Thoracic aorta (tissue), 2 donors: ENCODE results near the gene GTF2A2. TPM values are rescaled to one million over a fixed set of nuclear protein-coding genes. Genes with fewer than 3 reads are reported as not detected.

Source experiments
- ATAC-seq: fragments of 150-250 bp; one replicate; pipeline ENCODE4 v1.8.0; 2017; ENCODE audit warnings: low read depth; ENCODE audit not compliant: insufficient number of reproducible peaks, low FRiP score
- DNase-seq: peaks from one replicate; pipeline ENCODE4 v3.0.0-alpha.2; 2020; ENCODE audit warnings: low spot score
- H3K27ac ChIP-seq, 2 donors: fragments of 200-600 bp; sonication (generic); 1 replicate in 1 of 2; 2 replicates in 1 of 2; pipeline ENCODE4 v1.5.1; 2016; ENCODE audit warnings: mild to moderate bottlenecking in 2 of 2, moderate library complexity in 2 of 2
- H3K27me3 ChIP-seq: fragments of 200-600 bp; sonication (generic); replicated peaks from 2 replicates; pipeline ENCODE4 v1.6.0; 2016; ENCODE audit warnings: mild to moderate bottlenecking; ENCODE audit not compliant: insufficient read depth
- H3K36me3 ChIP-seq: fragments of 200-600 bp; sonication (generic); one replicate; pipeline ENCODE4 v1.5.1; 2016
- H3K4me1 ChIP-seq, 2 donors: fragments of 200-600 bp; sonication (generic); 1 replicate in 1 of 2; 2 replicates in 1 of 2; pipeline versions ENCODE4 v1.5.1 to v1.6.0; 2016; ENCODE audit warnings: low read depth in 2 of 2, mild to moderate bottlenecking in 1 of 2; ENCODE audit not compliant: control insufficient read depth in 1 of 2
- H3K4me3 ChIP-seq: fragments of 200-600 bp; sonication (generic); 2 replicates; pipeline ENCODE4 v1.5.1; 2016; ENCODE audit warnings: mild to moderate bottlenecking
- H3K9me3 ChIP-seq: fragments of 200-600 bp; sonication (generic); 2 replicates; pipeline ENCODE4 v1.5.1; 2016
- CTCF ChIP-seq: fragments of 200-600 bp; sonication (generic); IDR thresholded peaks from one replicate; pipeline ENCODE4 v1.5.1; 2019; ENCODE audit warnings: antibody characterized with exemption
- total RNA-seq, 2 donors: library from RNA; depleted of rRNA; stranded (reverse); fragments of >200 nt; gene quantifications; one replicate each; pipeline versions ENCODE4 v1.1.0 to v1.2.3, GENCODE V29; 2016

Gene GTF2A2
- total RNA-seq, 2 donors from 2014 or later, result 23.3 to 26.7 TPM

DNA sequence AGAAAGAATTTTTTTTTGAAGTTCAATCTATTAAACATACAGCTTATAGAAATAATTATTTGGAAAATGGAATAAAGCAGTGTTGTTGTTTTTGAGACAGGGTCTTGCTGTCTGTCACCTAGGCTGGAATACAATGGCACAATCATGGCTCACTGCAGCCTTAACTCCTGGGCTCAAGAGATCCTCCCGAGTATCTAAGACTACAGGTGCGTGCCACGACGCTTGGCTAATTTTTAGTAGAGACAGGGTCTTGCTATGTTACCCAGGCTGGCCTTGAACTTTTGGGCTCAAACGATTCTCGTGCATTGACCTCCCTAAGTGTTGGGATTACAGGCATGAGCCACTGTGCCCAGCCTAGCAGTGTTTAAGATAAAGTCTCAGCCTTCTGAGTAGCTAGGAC, 23.0 kb upstream of the GTF2A2 start:
- no peak for DNase-seq
- no peak for TF ChIP-seq CTCF
- Histone ChIP-seq H3K9me3 (no peaks in the 10 kb centered on the region), H3K4me1 (peaks cover 2 to 8% of the 10 kb centered on the region in 2 donors), H3K27me3 (no peaks in the 10 kb centered on the region), H3K27ac (no peak overlapping the region), H3K36me3 (peaks cover 52% of the 10 kb centered on the region), H3K4me3 (no peak overlapping the region)
- ATAC-seq, result no peak

GRCh38 chr15:59678620-59679019, 21.3 kb upstream of the GTF2A2 start:
- Histone ChIP-seq H3K36me3 (peaks cover 68% of the 10 kb centered on the region), H3K27ac (no peak overlapping the region), H3K27me3 (no peaks in the 10 kb centered on the region), H3K9me3 (no peaks in the 10 kb centered on the region), H3K4me3 (no peak overlapping the region), H3K4me1 (no peaks in the 10 kb centered on the region)
- DNase-seq (no peak), ATAC-seq (no peak)
- no peak for TF ChIP-seq CTCF

- peaks cover 72% of the 10 kb centered on the region for H3K36me3 ChIP-seq
- ATAC-seq (no peak), DNase-seq (no peak)
- H3K27ac ChIP-seq, result no peak overlapping the region
- no peaks in the 10 kb centered on the region for H3K9me3 ChIP-seq
- TF ChIP-seq CTCF, result no peak
- H3K4me3 ChIP-seq, result no peak overlapping the region
- no peaks in the 10 kb centered on the region for H3K4me1 ChIP-seq
- H3K27me3 ChIP-seq, result no peaks in the 10 kb centered on the region
Observed at GRCh38 chr15:59678172-59678571, 20.9 kb upstream of the GTF2A2 start.

GRCh38 chr15:59676565-59676964, 19.2 kb upstream of the GTF2A2 start:
- Histone ChIP-seq H3K27ac (no peak overlapping the region), H3K36me3 (peaks cover 77% of the 10 kb centered on the region)

GRCh38 chr15:59674361-59674877, 17.1 kb upstream of the GTF2A2 start:
- no peak for TF ChIP-seq CTCF
- no peaks in the 10 kb centered on the region for H3K9me3 ChIP-seq
- DNase-seq, result no peak
- H3K4me1 ChIP-seq, result no peaks in the 10 kb centered on the region
- no peak overlapping the region for H3K4me3 ChIP-seq
- ATAC-seq, result no peak
- no peak overlapping the region for H3K27ac ChIP-seq
- peaks cover 71% of the 10 kb centered on the region for H3K36me3 ChIP-seq
- H3K27me3 ChIP-seq, result no peaks in the 10 kb centered on the region

More at GRCh38 chr15:59676565-59676964, 19.2 kb upstream of the GTF2A2 start:
- no peak for TF ChIP-seq CTCF
- DNase-seq, result no peak
- ATAC-seq, result no peak
- Histone ChIP-seq H3K4me1 (no peaks in the 10 kb centered on the region), H3K27me3 (no peaks in the 10 kb centered on the region), H3K9me3 (no peaks in the 10 kb centered on the region), H3K4me3 (no peak overlapping the region)
